NCI-H2196 treated with DMSO at 0.1 percent for 48 hours (cell line): ENCODE results near the gene SP100.

Experiments used
- DNase-seq: peaks from one replicate; lab custom pipeline; 2025; ENCODE audit not compliant: unreplicated experiment; lab: John Stamatoyannopoulos, UW

The SP100 gene

DNA sequence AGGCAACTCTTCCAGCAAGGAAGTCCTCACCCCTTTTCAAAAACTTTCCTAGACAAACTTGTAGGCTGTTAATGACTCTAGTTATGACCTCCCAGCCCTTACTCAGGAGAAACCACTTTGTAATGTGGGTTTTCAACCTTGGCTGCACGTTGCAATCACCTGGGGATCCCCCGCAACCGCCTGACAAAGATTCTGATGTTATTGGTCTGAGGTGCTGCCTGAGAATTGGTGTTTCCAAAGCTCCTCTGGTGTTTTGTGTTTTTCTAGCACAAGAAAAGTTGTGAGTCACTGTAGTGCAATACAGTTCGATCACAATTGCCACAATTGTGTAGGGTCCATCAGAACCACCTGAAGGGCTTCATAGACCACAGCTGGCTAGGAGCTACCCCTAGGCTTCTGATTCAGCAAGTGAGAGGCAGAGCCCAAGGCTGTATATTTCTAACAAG, 121.6 kb downstream of the SP100 start:
- no peak for DNase-seq

DNA sequence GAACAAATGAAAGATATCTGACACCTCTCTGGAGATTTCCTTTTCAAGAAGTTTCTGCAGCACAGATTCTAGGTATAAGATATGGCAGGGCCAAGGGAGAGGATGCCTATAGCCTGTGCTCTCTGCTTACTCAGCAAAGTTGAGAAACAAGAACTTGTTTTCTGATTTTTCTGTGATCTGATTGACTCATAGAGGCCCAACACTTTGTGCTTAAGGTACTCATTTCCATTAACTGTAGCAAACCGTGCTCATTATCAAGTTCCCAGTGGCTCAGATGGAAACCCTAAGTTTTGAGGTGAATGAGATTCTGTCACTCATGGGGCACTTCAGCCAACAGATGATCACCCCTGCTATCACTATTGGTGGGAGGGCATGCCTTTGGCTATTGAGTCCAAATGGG, 124.3 kb downstream of the SP100 start:
- DNase-seq, result no peak

DNA sequence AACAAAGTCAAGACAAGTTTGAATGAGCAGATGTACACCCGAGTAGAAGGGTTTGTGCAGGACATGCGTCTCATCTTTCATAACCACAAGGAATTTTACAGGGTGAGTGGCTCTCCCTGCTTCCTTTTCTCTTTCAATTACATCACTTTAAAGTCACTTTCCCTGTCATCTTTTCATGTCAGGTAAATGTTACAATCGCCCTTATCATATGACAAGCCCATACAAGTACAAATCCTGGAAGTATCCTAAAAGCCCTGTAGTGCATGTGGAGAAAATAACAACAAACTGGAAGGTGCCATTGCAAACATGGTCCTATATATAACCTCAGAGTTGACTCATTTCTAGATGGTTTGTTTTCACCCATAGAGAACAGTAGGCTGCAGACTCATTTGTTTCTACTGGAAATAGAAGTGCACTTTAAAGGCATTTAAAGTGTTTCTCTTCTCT, 126.0 kb downstream of the SP100 start:
- DNase-seq, result no peak

DNA sequence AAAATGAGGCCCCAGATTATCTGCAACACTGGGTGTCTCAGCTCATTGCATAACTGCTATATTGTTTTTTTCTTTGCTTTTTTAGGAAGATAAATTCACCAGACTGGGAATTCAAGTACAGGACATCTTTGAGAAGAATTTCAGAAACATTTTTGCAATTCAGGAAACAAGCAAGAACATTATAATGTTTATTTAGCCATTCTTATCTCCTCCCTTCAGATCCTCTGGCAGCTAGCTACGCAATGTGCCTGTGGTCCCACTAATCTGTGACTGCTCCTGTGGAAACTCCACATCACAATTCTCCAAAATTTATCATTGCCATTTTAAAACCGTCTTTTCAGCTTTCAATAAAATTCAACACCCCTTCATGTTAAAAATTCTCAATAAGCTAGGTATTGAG, 126.8 kb downstream of the SP100 start:
- no peak for DNase-seq

DNA sequence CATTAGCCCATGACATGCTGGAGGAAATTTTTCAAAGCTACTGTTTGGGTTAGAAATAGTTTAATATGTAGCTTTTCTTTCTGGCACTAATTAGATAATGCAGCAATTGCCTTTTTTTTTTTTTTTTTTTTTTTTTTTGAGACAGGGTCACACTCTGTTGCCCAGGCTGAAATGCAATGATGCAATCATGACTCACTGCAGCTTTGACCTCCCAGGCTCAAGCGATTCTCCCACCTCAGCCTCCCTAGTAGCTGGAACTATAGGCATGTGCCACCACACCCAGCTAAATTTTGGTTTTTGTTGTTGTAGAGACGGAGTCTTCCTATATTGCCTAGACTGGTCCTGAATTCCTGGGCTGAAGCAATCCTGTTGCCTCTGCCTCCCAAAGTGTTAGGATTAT, 136.2 kb downstream of the SP100 start:
- no peak for DNase-seq

DNA sequence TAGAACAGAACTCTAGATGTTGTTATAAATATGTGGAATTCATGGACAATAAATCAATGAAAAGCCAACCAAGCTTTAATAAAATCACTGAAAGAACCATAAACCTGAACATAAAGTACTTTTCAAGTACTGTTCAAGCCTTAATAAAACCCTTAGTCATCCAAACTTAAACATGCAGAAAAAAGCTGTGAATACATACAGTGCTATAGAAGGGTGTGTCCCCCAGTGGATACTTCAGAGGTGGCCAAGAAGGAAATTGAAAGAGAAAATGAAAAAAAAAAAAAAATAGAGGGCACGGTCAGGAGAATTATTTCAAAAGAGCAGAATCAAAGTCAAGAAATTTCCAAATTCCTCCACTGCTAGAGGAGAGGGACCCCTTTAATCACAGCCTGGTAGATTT, 141.1 kb downstream of the SP100 start:
- no peak for DNase-seq

DNA sequence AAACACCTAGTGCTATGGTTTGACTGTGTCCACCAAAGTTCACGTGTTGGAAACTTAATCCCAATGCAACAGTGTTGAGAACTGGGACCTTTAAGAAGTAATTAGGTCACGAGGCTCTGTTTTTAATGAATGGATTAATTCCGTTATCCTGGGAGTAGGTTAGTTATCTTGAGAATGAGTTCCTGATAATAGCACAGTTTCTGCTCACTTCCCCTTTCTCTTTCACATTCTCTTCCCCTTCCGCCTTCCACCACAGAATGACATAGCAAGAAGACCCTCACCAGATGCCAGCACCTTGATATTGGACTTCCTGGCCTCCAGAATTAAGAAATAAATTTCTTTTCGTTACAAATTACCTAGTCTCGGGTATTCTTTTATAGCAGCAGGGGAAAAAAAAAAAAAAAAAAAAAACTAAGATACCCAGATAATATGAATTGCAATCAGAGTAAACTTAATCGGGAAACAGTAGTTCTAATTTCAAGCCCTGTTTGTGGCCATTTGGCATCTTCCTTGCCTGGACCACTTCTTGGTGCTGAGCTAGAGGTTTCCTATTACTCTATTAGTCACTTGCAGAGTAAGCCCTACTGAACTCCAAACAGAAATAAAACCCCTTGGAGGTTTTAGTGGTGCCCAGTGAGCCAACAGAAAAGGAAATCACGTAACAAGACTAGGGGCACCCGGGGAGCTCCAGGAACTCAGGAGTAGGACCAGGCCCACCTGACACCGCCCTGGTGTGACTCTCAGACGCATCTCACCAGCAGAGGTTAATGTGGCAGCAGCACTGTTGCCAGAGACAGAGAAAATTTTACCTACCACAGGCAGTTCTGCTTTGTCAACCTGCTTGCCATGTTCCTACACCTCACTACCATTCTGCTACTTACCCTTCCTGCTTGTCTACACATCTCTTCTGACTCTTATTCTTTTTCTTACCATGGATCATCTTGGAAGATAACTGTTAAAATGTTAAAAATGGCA, 149.1 kb downstream of the SP100 start:
- DNase-seq, result no peak

DNA sequence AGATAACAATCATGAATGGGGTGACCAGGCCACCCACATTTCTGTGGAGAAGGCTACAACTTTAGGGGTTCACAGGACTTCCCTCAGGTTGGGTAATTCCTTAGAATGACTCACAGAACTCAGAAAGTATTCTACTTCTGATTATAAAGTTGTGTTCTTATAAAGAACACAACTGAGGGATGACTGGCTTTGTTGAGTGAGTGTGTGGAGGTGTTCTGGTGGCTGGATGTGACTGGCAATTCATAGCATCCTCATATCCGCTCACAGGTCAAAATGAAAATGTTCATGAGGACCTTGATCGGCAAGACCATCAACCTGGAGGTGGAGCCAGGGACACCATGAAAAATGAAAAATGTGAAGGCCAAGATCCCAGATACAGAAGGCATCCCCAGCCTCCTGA, 153.3 kb downstream of the SP100 start:
- DNase-seq, result no peak

DNA sequence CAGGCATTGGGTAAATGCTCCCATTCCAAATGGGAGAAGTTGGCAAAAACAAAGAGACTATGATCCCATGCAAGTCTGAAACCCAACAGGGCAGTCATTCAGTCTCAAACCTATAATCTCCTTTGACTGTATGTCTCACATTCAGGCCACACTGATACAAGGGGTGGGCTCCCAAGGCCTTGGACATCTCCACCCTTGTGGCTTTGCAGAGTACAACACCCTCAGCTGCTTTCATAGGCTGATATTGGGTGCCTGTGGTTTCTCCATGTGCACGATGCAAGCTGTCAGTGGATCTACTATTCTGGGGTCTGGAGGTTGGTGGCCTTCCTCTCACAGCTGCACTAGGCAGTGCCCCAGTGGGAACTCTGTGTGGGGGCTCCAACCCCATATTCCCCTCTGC, 155.0 kb downstream of the SP100 start:
- no peak for DNase-seq

DNA sequence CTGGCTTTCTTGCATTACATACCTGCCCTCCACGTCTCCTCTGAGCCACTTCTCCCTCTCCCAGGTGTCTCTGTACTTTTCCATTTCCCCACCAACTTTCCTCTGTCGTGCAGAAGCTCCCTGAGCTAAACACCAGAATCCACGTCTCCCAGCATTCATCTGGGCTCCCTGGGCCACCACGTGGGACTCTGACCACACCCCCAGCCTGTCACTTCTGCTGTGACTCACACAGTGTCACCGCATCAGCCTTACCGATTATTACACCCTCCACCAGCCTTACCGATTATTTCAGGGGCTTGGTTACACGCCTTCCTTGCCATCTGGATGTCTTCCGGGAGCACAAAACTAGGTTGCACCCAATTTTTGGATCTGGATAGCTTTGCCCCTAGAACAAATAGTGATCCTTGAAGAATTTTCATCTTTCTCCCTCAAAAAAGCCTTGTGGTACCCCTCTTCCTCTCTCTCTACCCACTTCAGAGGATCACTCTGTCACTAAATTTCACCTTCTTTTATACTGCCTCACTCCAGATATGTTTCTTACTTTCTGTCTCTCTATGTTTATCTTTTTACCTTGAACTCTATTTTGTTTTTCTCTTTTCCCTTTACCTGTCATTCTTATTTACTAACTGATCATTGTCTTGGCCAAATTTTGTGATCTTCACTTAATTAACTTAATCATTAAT, 159.8 kb downstream of the SP100 start:
- DNase-seq, result no peak

DNA sequence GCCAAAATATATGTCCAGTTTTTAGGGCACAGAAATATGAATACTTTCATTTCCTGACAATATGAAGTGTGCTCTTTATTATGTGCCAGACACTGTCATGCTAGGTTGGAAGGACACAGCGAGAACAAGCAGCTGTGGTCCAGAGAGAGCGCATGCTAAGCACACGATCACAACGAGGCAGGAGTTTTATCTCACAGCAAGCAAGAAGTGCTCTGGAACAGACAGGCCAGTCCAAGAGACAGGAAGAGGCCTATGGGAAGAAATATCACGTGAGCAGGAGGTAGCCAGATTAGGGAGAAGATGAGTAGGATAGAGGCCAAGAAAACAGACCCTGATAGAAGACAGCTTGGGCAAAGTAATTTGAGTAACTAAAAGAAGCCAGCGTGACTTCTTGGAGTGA, 161.1 kb downstream of the SP100 start:
- DNase-seq, result no peak

DNA sequence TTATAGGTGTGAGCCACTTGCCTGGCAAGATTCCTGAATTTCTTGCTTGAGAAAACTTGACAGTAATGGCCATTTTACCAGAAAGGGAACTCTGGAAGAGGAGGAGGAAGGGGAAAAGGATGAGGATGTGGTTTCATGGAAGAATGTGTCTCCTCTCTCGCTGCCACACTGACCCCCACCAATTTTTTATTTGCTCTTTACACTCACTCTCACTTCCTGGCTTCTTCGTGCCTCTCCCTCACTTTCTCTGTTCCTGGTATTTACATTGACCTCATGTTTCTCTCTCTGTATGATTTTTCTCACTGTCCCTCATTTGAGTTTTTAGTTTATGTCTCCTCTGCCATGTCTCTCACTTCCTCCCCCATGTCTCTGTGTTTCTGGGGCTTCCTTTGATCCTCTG, 162.1 kb downstream of the SP100 start:
- no peak for DNase-seq

DNA sequence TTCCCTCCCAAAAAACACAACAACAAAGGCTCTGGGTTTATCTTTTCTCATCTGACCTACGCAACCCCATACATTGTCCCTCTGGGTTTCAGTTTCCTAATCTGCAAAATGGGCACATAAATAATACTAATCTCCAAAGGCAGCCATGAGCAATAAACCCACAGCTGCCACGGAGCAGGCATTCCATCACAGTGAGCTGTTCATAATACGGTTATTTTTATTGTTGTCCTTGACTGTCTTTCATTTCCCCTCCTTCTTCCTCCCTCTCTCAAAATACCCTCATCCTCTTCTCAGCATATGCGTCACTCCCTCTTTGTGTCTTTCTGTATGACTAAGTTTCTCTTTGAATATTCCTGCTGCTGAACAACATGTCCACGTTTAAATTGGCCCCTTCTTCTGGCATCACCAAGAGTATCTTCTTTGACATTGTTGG, 166.9 kb downstream of the SP100 start:
- no peak for DNase-seq

DNA sequence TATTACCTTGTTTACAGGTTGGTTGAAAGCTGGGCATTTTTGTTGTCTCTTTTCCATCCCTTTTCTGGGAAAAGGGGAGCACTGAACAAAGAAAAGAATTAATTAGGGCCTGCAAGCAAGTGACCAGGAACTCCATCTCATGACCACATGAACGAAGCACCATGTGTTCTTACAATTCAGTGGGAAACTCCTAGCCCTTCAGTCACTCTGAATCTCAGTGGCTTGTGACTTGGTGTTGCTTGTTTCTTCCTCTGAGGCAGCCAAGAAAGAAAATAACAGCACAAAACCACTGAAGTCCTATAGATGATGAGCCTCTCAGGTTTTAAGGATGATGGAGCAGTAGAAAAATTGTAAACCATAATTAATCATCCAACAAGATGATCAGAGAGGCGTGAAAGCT, 167.6 kb downstream of the SP100 start:
- no peak for DNase-seq

DNA sequence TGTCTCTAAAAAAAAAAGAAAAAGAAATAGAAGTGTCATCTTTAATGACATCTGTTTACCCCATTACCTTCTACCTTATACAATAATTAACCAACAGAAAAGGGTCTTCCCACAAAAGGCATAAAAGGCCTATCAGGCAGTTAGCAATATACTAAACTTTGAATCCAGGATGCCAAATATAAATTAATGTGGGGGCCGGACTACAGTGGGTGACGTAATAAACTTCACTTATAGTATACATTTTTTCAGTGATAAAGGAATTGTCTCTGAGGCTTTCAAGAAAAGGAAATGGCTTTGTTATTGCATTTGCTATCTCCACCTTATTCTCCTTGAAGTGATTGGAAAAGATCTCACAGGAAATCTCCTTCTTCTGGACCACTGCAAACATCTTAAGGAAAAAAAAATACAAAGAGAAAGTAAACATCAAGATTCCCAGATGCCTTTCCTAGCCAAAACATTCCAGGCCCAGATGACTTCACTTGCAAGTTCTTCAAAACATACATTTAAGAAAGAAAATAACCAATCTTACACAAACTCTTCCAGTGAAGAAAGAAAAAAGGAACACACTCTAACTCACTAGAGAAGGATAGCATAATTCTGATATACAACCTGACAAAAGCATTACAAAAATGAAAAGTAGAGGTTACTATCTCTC, 170.5 kb downstream of the SP100 start:
- DNase-seq, result no peak

DNA sequence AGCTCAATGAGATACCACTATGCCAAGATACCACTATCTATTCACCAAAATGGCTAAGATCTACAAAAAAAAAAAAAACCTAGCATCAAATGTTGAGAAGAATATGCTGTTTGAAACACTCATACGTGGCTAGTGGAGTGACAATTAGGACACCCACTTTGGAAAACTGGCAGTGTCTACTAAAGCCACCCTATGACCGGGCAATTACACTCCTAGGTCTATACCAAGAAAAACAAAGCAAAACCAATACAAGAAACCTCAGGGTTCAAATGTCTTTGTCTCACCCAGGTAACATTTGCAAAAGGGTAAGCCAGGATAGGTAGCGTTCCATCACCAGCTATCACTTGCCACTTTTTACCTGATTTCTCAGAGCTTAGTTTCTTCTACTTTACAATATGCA, 173.0 kb downstream of the SP100 start:
- DNase-seq, result no peak

DNA sequence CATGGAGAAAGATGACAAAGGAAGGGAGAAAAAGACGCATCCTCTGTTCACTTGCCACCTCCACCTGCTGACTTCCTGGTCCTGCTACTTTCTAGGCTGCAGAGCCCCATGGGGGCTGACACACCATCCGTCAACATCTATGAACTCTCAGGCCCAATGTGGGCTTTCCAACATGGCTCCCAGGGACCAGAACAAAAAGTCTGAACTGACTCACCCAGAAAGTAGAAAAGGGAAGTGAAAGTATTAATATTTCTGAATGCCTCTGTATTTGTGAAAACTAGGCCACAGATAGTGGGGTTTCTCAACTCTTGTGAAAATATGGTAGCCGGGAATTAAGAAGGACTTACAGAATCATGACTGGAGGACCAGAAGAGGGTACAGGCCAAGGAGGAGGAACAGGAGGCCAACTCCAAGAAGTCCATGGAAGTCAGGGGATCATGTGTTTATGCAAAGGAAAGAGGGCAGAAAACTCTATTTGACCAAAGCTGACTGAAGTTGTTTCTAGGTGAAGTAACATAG, 173.6 kb downstream of the SP100 start:
- DNase-seq, result no peak

DNA sequence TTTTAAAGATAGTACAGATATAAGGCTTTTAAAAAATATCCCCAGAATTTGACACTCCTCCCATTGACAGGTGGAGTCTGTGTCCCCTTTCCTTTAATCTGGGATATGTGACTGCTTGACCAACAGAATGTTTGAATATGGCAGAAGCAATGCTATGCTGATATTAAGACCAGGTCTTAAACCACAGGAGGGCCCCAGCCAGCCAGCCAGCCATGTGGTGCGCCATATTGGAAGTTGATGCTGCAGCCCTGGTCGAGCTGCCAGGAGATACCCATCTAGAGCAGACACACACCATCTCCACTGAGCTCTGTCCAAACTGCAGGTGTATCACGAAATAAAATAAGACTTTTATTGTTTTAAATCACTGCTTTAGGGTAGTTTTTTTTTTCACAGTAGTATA, 174.3 kb downstream of the SP100 start:
- no peak for DNase-seq

DNA sequence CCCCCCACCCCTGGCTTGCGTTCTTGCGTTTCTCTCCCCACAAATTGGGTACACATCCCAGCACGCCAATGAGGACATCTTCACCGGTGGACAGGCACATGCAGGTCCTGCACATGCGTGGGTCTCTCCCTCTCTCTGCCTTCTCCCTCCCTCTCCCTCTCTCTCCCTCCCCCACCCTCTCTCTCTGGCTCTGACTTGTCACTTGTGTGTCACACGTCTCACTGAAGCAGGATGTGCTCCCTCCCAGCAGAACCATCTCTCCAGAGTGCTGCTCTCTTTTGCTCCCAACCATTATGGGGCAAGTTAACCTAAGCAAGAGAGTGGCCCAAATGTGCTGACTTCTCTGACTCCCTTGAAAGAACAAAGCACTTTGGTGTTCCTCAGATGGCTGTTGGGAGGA, 175.8 kb downstream of the SP100 start:
- no peak for DNase-seq

DNA sequence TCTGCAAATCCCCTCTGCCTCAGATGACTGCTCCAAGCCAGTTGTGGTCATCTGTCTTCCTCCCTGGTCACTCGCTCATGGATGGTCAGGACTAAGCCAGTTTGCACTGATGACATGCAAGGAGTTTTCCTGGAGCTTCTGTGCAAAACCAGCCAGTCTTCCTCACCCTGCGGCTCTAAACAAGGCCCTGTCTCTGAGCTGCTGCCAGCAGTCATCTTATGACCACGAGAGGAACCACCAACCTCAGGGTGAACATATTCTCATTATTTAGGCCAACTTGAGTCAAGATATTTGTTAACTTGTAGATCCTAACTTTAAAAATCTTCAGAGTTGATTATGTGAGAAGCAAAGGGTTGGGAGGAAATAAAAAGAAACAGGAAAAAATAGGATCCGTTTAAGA, 176.8 kb downstream of the SP100 start:
- no peak for DNase-seq
